Aorta (tissue), 5 donors: ENCODE results near the gene DIAPH3. TPM values are rescaled to one million over a fixed set of nuclear protein-coding genes. Genes with fewer than 3 reads are reported as not detected.

Experiments
- ATAC-seq: fragments of 200-7000 bp; cut with Tn5 transposase; one replicate; pipeline ENCODE4 v1.9.1; 2022; ENCODE audit warnings: moderate library complexity; ENCODE audit not compliant: low FRiP score
- DNase-seq, 2 donors: peaks; one replicate each; pipeline ENCODE4 v3.0.0-alpha.2; 2020
- H3K27ac ChIP-seq, 2 donors: one replicate each; pipeline ENCODE4 v1.5.1; 2013; ENCODE audit warnings: low read length in 2 of 2, mild to moderate bottlenecking in 2 of 2, moderate library complexity in 2 of 2, control low read depth in 1 of 2, inconsistent platforms in 1 of 2, low read depth in 1 of 2
- H3K27me3 ChIP-seq, 2 donors: one replicate each; pipeline ENCODE4 v1.6.1; 2013; ENCODE audit warnings: control low read depth in 1 of 2, low read length in 1 of 2, mild to moderate bottlenecking in 1 of 2, moderate library complexity in 1 of 2; ENCODE audit not compliant: insufficient read depth in 2 of 2, control insufficient read depth in 1 of 2
- H3K36me3 ChIP-seq, 2 donors: one replicate each; pipeline ENCODE4 v1.6.1; 2013; ENCODE audit warnings: control low read depth in 1 of 2, low read length in 1 of 2, mild to moderate bottlenecking in 1 of 2; ENCODE audit not compliant: insufficient read depth in 2 of 2, control insufficient read depth in 1 of 2
- H3K4me1 ChIP-seq, 2 donors: one replicate each; pipeline ENCODE4 v1.6.1; 2013; ENCODE audit warnings: low read length in 2 of 2, control low read depth in 1 of 2, mild to moderate bottlenecking in 1 of 2, moderate library complexity in 1 of 2; ENCODE audit not compliant: insufficient read depth in 2 of 2, control insufficient read depth in 1 of 2
- H3K4me3 ChIP-seq, 2 donors: one replicate each; pipeline ENCODE4 v1.5.1; 2013; ENCODE audit warnings: low read length in 2 of 2, control low read depth in 1 of 2, mild to moderate bottlenecking in 1 of 2
- H3K9me3 ChIP-seq: one replicate; pipeline ENCODE4 v1.6.1; 2013; ENCODE audit warnings: mild to moderate bottlenecking, low read length; ENCODE audit not compliant: control insufficient read depth
- WGBS, 2 donors: extraction: QIAGEN DNeasy Blood & Tissue Kit; methylation state at CpG; one replicate each; pipeline ENCODE4 v1.1.7; 2013; 5-methylcytosine and 5-hydroxymethylcytosine counted together
- intact Hi-C, 2 donors: fragments of 100-400 bp; cut with DNase I; formaldehyde crosslinking; loops; one replicate each; pipeline versions ENCODE4 v1.14.2 to v1.15.0; 2022
- polyA plus RNA-seq, 2 donors: library from polyadenylated mRNA; stranded (reverse); fragments of 200-250 nt; gene quantifications; one replicate each; pipeline ENCODE4 v1.2.3, GENCODE V29; 2013
- total RNA-seq, 2 donors: library from RNA; stranded (reverse); fragmentation: NEBNext Ultra II Directional; extraction: Animal tissue kit (Norgen Biotek cat#: 25700); gene quantifications; one replicate each; pipeline ENCODE4 v1.2.1, GENCODE V29; 2021
- donor health status: healthy with polysubstance abuse.
- donor health status: Bipolar disorder and iron deficiency.
- donor health status: DM: no; HTN: no; CAD: no.
- donor health status: DM: no; HTN: no; CAD: no.
- donor health status: DM: yes; HTN: yes; CAD: no.

Gene DIAPH3
- total and polyA plus RNA-seq, 4 donors: 0.13 to 7.5 (median 3.0) TPM

DNA sequence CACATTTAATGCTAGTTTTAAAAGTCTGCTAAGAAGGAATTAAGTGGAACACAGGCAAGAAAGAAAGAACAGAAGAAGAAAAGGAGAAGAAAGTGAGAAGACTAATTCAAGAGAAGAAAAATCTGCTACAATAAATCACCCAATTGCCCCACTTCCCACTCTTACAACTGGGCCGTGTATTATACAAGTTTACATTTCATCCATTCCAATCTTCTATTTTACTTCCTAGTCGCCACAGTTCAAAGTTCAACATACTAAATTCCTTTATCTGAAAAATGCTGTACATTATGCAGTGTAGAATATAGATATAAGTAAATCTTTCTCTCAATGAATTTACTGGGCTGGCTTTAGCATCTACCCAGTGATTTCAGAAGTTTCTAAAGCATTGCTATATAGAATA, 328.2 kb downstream of the DIAPH3 start:
- H3K4me3 ChIP-seq: no peak overlapping the region
- DNase-seq (no peak), ATAC-seq (no peak)
- no peaks in the 10 kb centered on the region for H3K4me1 ChIP-seq
- H3K27ac ChIP-seq: no peak overlapping the region
- H3K36me3 ChIP-seq: no peaks in the 10 kb centered on the region
- no peaks in the 10 kb centered on the region for H3K27me3 ChIP-seq
- WGBS, 2 donors: 73 to 79% methylated on average over 2 of the region's 2 CpGs
- intact Hi-C loops: no loop called here
- H3K9me3 ChIP-seq: no peaks in the 10 kb centered on the region

DNA sequence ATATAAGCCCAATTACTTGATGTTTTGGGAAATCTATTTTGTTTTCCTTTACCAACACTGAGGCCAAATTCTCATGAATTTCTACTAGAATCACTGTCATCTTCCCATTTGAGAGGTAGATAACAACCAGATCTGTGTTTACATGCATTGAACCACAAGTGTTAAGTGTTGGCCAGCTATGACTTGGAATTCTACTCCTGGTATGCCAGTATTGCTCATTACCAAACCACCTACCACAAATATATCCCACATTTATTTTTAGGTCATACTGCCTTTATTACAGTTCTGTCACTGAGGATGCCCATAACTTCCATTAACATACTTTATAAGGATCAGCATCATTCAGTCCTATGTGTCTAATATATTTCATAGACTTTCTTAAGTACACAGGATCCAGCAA, 328.9 kb downstream of the DIAPH3 start:
- no peak for DNase-seq
- Histone ChIP-seq H3K4me1 (no peaks in the 10 kb centered on the region), H3K4me3 (no peak overlapping the region), H3K27me3 (no peaks in the 10 kb centered on the region), H3K9me3 (no peaks in the 10 kb centered on the region), H3K27ac (no peak overlapping the region), H3K36me3 (no peaks in the 10 kb centered on the region)
- intact Hi-C loops: no loop called here
- ATAC-seq: no peak

DNA sequence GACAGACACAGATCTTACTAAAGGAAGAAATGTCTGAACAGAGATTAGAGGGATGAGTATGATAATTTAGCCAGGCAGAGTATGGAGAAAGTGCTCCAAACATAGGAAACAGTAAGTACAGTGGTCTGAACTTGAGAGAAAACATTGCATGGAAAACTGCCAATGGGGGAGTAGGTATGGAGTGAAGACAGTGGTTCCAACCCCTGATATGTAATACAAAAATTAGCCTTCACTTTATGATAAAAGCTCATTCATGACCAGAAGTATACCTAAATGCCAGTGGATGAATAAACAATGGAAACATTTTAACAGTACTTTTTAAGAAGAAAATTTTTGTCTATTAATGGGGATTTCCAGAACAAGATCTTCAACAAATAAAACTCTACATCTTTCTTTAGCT, 334.0 kb downstream of the DIAPH3 start:
- Histone ChIP-seq H3K4me1 (no peaks in the 10 kb centered on the region), H3K27ac (no peak overlapping the region), H3K9me3 (no peaks in the 10 kb centered on the region), H3K4me3 (no peak overlapping the region), H3K36me3 (no peaks in the 10 kb centered on the region), H3K27me3 (no peaks in the 10 kb centered on the region)
- ATAC-seq: no peak
- intact Hi-C loops: no loop called here
- no peak for DNase-seq

DNA sequence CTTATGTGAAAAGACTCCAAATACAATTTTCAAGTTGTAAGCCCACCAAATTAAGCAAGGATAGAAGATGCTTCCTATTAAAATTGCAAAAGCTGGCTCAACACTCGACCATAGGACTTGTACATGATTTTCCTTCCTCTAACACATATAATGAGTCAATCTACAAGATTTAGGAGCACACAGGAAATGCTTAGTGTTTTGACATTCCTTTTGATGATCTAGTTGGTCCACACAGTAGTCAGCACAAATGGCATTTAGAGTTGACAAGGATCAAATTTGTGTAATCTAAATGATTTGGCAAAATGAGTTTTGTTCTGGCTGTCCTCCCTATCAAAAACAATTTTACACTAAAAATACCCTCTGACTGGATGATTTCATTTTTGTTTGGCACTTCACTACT, 340.2 kb downstream of the DIAPH3 start:
- no peaks in the 10 kb centered on the region for H3K36me3 ChIP-seq
- ATAC-seq: no peak
- intact Hi-C loops: no loop called here

DNA sequence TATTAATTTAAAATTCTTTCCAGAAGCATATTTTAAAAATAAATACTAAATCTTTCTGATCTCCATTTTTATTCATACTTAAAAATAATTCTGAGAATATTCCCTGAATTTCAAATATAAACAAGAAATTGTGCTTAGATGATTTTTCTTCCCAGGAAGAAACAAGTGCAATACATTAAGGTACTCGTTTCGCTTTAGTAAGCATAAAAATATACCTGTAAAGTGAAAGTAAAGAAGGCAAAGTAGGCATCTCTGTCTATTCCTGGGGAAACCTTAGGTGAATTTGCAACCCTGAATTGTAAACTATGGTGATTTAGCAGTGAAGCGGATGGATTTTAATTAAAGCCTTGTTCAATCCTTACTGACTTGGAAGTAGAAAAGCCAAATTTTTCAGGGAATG, 354.2 kb downstream of the DIAPH3 start:
- Histone ChIP-seq H3K4me1 (no peaks in the 10 kb centered on the region), H3K9me3 (no peaks in the 10 kb centered on the region), H3K27me3 (no peaks in the 10 kb centered on the region), H3K4me3 (no peak overlapping the region), H3K36me3 (no peaks in the 10 kb centered on the region), H3K27ac (no peak overlapping the region)
- intact Hi-C loops: no loop called here
- ATAC-seq: no peak
- WGBS, 2 donors: 92% methylated on average over 3 of the region's 3 CpGs
- DNase-seq: no peak

More for the DNA sequence above, 340.2 kb downstream of the DIAPH3 start:
- DNase-seq: no peak
- no peak overlapping the region for H3K4me3 ChIP-seq
- no peak overlapping the region for H3K27ac ChIP-seq
- H3K9me3 ChIP-seq: no peaks in the 10 kb centered on the region
- 14 to 18% methylated on average over 1 of the region's 1 CpG for WGBS, 2 donors
- peaks cover 2 to 3% of the 10 kb centered on the region in 2 donors for H3K4me1 ChIP-seq
- no peaks in the 10 kb centered on the region for H3K27me3 ChIP-seq

DNA sequence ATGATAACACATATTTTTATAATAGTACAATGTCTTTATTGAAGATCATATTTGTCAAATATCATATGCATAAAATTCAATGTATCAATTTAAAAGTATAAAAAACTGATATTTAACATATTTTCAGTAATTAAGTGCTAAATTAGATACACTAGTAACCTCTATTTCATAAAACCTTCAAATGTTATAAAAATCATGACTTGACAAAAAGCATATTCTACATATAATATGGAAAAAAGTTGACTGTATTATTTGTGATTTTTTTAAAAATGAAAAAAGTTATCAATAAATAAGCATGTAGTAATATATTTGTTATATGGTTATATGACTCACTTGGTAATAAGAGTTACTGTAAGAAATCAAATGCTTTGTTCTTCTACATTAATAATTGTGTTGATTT, 356.9 kb downstream of the DIAPH3 start:
- Histone ChIP-seq H3K27ac (no peak overlapping the region), H3K4me3 (no peak overlapping the region), H3K27me3 (no peaks in the 10 kb centered on the region), H3K9me3 (no peaks in the 10 kb centered on the region), H3K36me3 (no peaks in the 10 kb centered on the region), H3K4me1 (peaks cover 0 to 3% of the 10 kb centered on the region in 2 donors)
- ATAC-seq (no peak), DNase-seq (no peak)
- intact Hi-C loops: no loop called here

DNA sequence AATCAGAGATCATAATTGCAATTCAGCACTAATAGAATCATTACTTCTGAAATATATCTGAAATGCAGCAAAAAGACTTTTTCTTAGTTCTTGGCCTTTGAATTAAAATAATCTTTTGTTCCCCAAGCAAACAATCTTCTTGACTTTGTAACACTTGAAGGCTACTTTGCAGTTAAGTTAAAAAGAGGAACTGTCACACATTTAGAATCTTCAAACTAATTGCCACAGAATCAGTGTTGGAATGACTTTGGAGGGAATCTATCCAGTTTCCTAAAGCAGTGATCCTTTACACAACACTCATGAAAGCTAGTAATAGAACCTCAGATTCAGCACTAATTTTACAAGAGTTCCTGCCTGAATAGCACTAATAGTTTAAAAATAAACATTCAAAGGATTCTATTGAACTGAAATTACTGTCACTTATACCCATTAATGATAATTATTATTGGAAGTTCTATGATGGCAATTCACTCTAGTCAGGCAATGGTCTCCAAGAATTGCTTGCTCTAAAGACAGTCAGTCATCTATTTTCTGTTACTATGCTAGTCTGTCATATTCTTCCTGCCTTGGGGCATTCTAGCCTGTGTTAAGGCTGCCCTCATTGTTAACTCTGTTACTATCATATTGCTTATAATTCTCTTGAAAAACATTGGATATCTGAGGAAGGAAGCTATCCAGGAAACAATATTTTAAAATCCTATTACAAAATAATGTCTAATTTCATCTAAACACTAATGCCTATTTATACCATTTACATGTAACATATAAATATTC, 362.4 kb downstream of the DIAPH3 start:
- Histone ChIP-seq H3K9me3 (no peaks in the 10 kb centered on the region), H3K27ac (no peak overlapping the region), H3K27me3 (no peaks in the 10 kb centered on the region), H3K4me1 (peaks cover 0 to 3% of the 10 kb centered on the region in 2 donors), H3K36me3 (no peaks in the 10 kb centered on the region), H3K4me3 (no peak overlapping the region)
- intact Hi-C loops: no loop called here
- ATAC-seq: no peak
- DNase-seq: no peak

DNA sequence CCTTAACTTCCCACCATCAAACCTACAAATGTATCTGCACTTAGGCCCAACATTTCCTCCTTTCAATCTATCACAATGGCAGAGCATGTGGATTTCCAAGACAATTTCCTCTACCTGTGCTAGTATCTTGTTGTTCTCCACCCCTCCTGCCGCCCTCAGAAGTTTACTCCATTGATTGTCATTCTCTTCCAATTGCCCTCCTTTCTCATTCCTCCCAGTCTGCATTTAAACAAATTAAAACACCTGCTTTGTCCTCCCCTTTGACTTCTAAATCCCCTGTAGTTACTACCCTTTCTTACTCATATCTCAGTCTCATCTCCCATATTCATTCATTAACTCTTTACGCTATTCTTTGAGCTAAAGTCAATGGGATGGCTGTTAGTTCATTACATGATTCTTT, 370.6 kb downstream of the DIAPH3 start:
- ATAC-seq (no peak), DNase-seq (no peak)
- intact Hi-C loops: no loop called here
- no peak overlapping the region for H3K4me3 ChIP-seq
- H3K9me3 ChIP-seq: no peaks in the 10 kb centered on the region
- no peaks in the 10 kb centered on the region for H3K4me1 ChIP-seq
- WGBS, 2 donors: 95 to 98% methylated on average over 2 of the region's 2 CpGs
- H3K36me3 ChIP-seq: no peaks in the 10 kb centered on the region
- H3K27me3 ChIP-seq: no peaks in the 10 kb centered on the region
- H3K27ac ChIP-seq: no peak overlapping the region

DNA sequence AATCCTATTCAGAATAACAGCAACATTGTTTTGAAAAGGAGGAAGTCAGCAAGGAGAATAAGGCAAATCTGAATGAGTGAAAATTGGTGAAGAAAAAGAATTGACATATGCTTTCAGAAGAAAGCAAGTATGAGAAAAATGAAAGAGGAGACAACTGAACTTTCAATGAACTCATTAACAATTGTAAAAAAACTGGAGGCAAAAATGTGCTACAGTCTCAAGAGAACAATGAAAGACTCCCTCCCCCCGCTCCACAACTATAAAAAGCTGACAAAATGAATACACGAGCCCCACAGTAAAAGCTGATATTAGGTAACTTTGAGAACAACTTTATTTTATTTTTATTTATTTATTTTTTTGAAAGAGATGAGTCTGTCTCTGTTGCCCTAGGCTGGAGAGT, 373.1 kb downstream of the DIAPH3 start:
- Histone ChIP-seq H3K27me3 (no peaks in the 10 kb centered on the region), H3K27ac (no peak overlapping the region), H3K4me3 (no peak overlapping the region), H3K9me3 (no peaks in the 10 kb centered on the region), H3K36me3 (no peaks in the 10 kb centered on the region), H3K4me1 (no peaks in the 10 kb centered on the region)
- DNase-seq (no peak), ATAC-seq (no peak)
- WGBS, 2 donors: 50 to 60% methylated on average over 2 of the region's 2 CpGs
- intact Hi-C loops: no loop called here
